ENCODE data around the gene IL23R. TPM values are rescaled to one million over a fixed set of nuclear protein-coding genes. Genes with fewer than 3 reads are reported as not detected.

The IL23R gene
- total RNA-seq, 1 experiment from 2014 or later = not detected

- ChIA-PET RAD21 (ENCODE audit: low non-redundant PET in 1 of 2, low total read pairs in 2 of 2, uncharacterized antibody in 2 of 2, unreplicated experiment in 2 of 2) (no interaction called here), POLR2A (no interaction called here), CTCF (no interaction called here)
- Histone ChIP-seq H2AFZ (ENCODE audit: low read depth, low read length, poor library complexity, severe bottlenecking) (no peak overlapping the region), H3K4me2 (ENCODE audit: low read length) (no peak overlapping the region), H3K36me3 (ENCODE audit: control insufficient read depth in 1 of 2, insufficient read depth in 2 of 2, low read length in 2 of 2) (no peaks in the 10 kb centered on the region), H4K20me1 (ENCODE audit: insufficient read depth) (no peaks in the 10 kb centered on the region), H3K79me2 (ENCODE audit: insufficient read depth, low read length) (no peaks in the 10 kb centered on the region), H3K4me3 (replicated peaks in 1 of 2; ENCODE audit: low read depth in 1 of 2, low read length in 2 of 2) (no peak overlapping the region), H3K9me3 (ENCODE audit: control insufficient read depth in 1 of 2, insufficient read depth in 1 of 2, low read depth in 1 of 2, low read length in 2 of 2) (no peaks in the 10 kb centered on the region), H3K4me1 (ENCODE audit: control insufficient read depth in 1 of 2, insufficient read depth in 2 of 2, low read length in 2 of 2) (no peaks in the 10 kb centered on the region), H3K27ac (ENCODE audit: low read depth, low read length) (no peak overlapping the region), H3K27me3 (ENCODE audit: insufficient read depth, low read length) (no peaks in the 10 kb centered on the region), H3K9me2 (ENCODE audit: insufficient read depth) (no peaks in the 10 kb centered on the region), H3K9ac (ENCODE audit: low read length) (no peak overlapping the region)
- BruUV-seq (replicated peaks) = no TSS peak
- TF ChIP-seq YY1 (IDR thresholded peaks at IDR 0.05; ENCODE audit: extremely low read depth, insufficient replicate concordance, low read depth, low read length) (no peak), EGR1 (IDR thresholded peaks at IDR 0.05; ENCODE audit: low read depth) (no peak), POLR2AphosphoS5 (IDR thresholded peaks at IDR 0.05; ENCODE audit: low read depth, low read length) (no peak), EZH2phosphoT487 (IDR thresholded peaks at IDR 0.05; ENCODE audit: borderline replicate concordance) (no peak), SRF (IDR thresholded peaks at IDR 0.05; ENCODE audit: low read depth) (no peak), ZFX (IDR thresholded peaks at IDR 0.05) (no peak), JUND (IDR thresholded peaks at IDR 0.05) (no peak), TCF7L2 (IDR thresholded peaks at IDR 0.05; ENCODE audit: borderline replicate concordance, extremely low read depth, insufficient read depth, insufficient read length) (no peak), ELF1 (IDR thresholded peaks at IDR 0.05; ENCODE audit: borderline replicate concordance, low read depth) (no peak), MAX (IDR thresholded peaks at IDR 0.05) (no peak), CEBPB (IDR thresholded peaks at IDR 0.05; ENCODE audit: low read depth) (no peak)
- ATAC-seq (no peak), DNase-seq (ENCODE audit: low read depth, low spot score) (no peak)
- intact Hi-C loops (cut with micrococcal nuclease) = no loop called here
Measured at GRCh38 chr1:67142931-67143330, 23.3 kb upstream of the IL23R start.

GRCh38 chr1:67143966-67144365, 22.3 kb upstream of the IL23R start:
- POLR2A ChIA-PET = no interaction called here
- H3K9ac ChIP-seq (ENCODE audit: low read length) = no peak overlapping the region
- H3K36me3 ChIP-seq (ENCODE audit: control insufficient read depth in 1 of 2, insufficient read depth in 2 of 2, low read length in 2 of 2) = no peaks in the 10 kb centered on the region
- H2AFZ ChIP-seq (ENCODE audit: low read depth, low read length, poor library complexity, severe bottlenecking) = no peak overlapping the region
- no peak overlapping the region for H3K4me2 ChIP-seq (ENCODE audit: low read length)
- no peak overlapping the region for H3K4me3 ChIP-seq (replicated peaks in 1 of 2; ENCODE audit: low read depth in 1 of 2, low read length in 2 of 2)
- H3K4me1 ChIP-seq (ENCODE audit: control insufficient read depth in 1 of 2, insufficient read depth in 2 of 2, low read length in 2 of 2) = peaks cover 2 to 6% of the 10 kb centered on the region in 2 experiments; a peak in 3 of 4 replicates
- TF ChIP-seq CEBPB (IDR thresholded peaks at IDR 0.05; ENCODE audit: low read depth) = no peak
- H3K9me3 ChIP-seq (ENCODE audit: control insufficient read depth in 1 of 2, insufficient read depth in 1 of 2, low read depth in 1 of 2, low read length in 2 of 2) = no peaks in the 10 kb centered on the region
- RAD21 ChIA-PET (ENCODE audit: low non-redundant PET in 1 of 2, low total read pairs in 2 of 2, uncharacterized antibody in 2 of 2, unreplicated experiment in 2 of 2) = no interaction called here
- H4K20me1 ChIP-seq (ENCODE audit: insufficient read depth) = no peaks in the 10 kb centered on the region
- H3K27ac ChIP-seq (ENCODE audit: low read depth, low read length) = no peak overlapping the region
- BruUV-seq (replicated peaks) = no TSS peak
- no peaks in the 10 kb centered on the region for H3K9me2 ChIP-seq (ENCODE audit: insufficient read depth)
- intact Hi-C loops (cut with micrococcal nuclease) = no loop called here
- H3K79me2 ChIP-seq (ENCODE audit: insufficient read depth, low read length) = no peaks in the 10 kb centered on the region
- ATAC-seq = no peak
- H3K27me3 ChIP-seq (ENCODE audit: insufficient read depth, low read length) = no peaks in the 10 kb centered on the region
- CTCF ChIA-PET = interaction anchor here (0.8 kb wide), 1 partner anchor 68 kb away, joined by 6 read pairs; no protein-coding TSS in a partner anchor
- DNase-seq (ENCODE audit: low read depth, low spot score) = no peak

Measured in HCT116 (cell line).